COLO829 (cell line): ENCODE measurements around the gene COL2A1.

ENCODE experiments used
- DNase-seq: peaks from one replicate; pipeline ENCODE4 v3.0.0; 2012; ENCODE audit warnings: low spot score

The COL2A1 gene

DNA sequence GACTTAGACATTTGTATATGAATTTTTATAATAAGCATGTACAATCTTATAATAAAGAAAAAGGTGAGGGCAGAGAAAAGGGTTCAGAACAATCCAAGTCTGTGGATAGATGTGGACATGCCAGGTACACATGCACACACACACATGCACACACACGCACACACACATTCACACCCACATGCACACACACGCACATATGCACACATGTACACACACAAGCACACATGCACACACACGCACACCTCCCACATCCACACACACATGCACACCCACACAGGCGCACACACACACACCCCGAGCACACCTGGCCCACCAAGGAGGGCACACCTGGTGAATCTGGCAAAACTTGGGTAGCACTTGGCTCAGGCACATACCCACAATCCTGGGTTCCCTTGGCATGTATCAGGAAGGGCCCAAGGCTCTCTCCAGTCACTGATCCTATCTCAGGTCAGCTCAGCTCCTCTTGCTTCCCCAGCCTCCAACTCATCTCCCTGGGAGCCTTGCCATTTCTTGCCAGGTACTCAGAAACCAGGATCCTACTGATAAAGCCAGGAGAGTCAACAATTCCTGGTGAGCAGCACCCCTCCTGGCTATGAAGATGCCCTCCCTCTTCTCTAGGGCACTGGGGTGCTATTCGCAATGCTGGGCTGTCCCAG lies 59.5 kb downstream of the COL2A1 start:
- no peak for DNase-seq

DNA sequence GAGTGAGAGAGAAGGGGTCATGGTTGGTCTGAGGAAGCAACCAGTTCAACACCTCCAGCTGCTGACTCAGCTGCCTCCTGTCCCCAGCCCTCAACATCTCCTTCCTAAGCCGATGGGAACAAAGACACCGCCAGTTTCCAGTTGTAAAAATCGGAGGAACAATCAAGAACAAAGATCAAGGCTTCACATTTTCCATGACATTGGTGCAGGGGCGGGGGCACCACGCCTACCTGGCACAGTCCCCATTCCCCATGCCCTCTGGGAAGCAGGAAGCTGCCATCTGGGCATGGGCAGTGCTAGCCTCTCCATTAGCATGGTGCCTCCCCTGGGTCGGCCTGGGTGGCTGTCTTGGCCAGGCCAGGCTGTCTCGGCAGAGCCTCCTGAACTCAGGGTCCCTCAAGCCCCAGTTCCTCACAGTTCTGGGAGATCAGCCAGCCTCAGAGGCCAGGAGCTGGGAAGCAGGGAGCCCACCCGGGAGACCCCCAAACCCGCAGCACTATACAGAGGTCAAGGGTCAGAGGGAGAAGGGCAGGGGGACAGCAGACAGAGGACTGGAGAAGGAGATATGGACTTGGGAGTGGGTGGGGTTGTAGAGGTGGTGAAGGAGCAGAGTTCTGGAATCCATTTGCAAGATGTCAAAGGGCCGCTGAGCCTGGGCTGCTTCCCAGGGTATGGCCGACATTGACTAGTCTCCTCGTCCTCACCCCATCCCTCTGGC lies 60.5 kb downstream of the COL2A1 start:
- no peak for DNase-seq

DNA sequence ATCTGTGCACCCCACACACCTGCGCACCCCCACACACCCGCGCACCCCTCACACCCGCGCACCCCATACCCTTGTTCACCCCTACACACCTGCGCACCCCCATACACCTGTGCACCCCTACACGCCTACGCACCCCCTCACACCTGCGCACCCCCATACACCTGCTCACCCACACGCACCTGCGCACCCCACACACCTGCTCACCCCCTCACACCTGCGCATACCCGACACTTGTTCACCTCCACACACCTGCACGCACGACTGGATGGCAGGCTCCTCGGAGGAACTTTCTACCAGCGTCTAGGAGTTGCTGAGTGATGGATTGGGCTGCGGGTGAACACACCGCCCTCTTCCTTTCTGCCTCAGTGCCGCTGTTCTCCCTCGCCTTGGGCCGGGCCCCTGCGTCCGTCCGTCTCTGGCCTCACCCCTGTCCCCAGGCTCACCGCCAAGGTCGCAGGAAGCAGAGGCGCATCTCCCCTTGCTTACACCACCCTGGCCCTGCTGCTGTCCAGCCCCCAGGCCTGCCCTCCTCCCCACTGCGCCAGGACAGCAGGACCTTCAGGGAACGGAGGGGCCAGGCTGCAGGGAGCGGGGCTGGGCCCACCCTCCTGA lies 61.6 kb downstream of the COL2A1 start:
- DNase-seq: no peak

DNA sequence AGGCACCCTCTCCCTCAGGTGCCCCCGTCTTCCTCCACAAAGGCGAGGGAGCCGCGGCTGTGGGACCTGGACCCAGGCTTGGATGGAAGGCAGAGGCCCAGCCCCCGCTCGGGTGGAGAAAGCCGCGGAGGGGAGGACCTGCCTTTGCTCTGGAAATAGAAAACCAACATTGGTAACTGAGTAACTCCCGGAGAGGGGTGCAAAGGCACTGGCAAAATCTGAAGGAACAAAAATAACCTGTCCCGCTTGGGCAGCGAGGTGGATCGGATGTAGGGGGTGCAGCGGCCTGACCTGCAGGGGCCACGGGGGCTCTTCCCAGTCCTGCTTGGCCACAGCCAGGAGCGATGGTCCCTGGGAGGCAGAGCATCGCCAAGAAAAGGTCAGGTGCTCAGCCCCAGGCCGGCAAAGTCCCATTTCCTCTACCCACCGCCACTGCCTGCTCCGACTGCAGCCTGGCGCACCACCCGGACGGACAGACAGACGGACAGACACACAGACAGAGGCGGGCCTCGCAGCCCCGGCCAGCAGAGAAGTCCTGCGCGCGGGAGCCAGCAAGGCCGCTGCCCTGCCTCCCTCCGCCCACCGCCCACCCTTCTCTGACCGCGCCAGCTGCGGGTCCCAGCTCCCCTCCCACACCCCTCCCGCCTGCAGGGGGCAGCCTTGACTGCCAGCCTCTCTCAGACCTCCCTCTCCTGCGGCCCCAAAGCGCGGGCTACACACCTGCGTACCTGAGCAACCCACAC lies 62.2 kb downstream of the COL2A1 start:
- no peak for DNase-seq

DNA sequence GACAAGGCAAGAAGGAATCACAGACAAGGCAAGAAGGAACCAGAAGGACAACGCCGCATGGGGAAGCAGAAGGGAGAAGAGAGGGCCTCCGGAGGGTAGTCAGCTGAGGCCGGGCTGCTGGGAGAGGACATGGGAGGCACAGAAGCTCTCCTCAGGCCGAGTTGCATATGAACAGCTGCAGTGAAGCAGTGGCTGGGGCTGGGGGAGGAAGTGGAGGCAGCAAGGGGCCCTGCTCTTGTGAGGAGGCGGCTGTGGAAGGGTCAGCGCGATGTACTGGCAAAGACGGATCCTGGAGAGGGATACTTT lies 62.8 kb downstream of the COL2A1 start:
- DNase-seq: no peak

DNA sequence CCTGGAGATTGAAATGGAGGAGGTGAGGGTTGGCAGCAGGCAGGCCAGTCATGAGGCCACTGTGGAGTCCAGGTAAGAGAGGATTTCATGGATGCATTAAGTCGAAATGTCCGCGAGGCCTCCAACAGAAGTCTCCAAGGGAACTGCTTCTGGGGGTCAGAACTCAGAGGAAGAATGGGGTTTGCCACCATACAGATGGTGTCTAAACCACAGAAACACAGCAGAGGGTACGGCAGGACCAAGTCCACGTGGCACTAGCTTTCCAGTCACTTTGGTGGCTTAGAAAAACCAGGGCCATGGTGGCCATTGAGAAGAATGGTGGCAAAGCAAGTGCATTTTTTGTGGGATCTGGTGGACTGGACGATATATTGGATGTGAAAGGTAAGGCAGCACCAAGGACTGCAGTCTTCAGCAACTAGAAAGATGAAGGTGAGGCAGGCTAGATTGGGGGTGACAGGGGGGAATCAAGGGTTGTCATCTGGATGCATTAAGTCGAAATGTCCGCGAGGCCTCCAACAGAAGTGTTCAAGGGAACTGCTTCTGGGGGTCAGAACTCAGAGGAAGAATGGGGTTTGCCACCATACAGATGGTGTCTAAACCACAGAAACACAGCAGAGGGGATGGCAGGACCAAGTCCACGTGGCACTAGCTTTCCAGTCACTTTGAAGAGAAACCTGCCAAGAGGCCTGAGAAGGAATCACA lies 63.4 kb downstream of the COL2A1 start:
- no peak for DNase-seq

DNA sequence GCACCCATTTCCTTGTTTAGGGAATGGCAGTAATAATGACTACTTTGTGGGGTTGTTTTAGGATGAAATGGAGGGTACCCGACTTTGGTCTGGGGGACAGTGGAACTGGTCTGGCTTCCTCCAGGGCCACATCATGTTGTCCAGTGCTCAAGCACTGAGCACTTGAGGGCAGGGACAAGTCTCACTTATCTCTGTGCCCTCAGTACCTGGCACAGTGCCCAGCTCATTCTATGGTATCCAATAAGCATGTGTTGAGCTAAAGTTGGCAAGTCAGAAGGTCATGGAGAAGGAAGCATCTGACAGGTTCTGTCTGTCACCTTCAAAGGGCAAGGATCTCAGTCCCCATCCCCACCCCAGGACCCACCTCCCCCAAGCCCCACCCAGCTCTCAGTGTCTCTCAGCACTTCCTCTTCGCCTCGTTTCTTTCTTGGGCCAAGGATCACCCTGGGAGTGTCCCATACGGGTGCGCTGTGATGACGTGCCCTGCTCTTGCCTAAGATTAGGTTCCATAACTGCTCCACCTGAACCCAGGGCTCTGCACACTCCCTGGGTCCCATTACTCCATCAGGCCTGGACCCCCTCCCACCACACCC lies 65.2 kb downstream of the COL2A1 start:
- DNase-seq: no peak

DNA sequence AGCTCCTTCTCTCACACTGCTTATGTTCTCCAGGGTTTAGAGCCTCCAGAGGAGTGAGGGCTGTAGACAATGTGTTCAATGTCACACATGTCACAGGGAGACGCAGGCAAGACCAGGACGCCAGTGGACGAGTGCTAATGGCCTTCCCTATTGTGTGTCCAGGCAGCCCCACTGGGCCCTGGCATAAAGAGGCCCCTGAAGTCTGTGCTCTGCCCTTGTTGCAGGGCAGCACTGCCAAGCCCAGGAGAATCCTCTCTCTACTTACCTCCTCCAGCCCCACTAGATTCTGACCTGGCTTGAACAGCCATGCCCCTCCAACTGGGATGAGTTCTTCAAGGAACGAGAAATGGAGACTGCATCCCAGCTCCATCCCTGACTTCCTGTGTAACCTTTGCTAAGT lies 65.7 kb downstream of the COL2A1 start:
- DNase-seq: no peak

DNA sequence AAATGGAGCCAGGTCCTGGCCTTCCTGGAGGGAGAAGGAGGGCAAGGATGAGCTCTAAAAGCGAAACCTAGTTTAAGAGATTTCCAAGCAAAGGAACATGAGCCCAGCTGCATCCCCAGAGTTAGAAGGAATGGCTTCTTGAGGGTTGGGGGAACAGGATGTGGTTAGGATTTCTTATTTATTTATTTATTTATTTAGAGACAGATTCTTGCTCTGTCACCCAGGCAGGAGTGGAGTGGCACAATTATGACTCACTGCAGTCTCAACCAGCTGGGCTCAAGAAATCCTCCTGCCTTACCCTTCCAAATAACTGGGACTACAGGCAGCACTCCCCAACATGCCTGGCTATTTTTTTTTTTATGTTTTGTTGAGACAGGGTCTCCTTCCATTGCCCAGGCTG lies 66.2 kb downstream of the COL2A1 start:
- no peak for DNase-seq

DNA sequence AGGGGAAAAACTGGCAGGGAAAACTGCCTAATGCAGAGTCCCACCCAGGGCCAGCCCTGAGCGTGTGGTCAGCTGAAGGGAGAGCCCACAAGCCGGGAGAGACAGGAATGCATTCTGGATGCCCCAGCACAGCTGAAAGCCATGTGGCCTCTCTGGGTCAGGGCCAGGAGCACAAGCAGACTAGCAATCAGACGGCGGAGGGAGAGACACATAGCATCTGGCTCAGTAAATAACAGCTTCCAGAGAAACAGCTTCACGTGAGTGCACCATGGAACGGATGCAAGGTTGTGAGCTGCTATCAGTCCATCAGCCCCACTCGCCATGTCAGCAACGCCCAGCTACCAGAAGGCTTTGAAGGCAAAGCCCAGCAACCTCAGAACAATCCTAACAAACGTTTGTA lies 69.1 kb downstream of the COL2A1 start:
- DNase-seq: no peak

DNA sequence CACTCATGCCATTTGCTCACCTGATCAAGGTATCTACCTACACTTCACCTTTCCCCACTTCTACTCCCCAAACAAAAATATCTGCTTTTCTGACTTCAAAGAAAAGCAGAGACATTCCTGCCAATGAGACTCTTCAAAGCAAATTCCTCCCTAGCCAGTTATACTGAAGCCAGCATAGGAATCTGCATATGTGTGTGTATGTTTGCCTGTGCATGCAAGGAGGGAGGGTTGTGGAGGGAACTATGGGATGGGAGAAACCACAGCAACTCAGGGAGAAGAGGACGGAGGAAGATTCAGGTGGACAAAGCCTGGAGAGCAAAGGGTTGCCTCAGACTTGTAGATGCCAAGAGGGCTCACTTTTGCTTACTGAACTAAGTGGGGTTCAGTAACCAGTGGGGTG lies 73.1 kb downstream of the COL2A1 start:
- no peak for DNase-seq

DNA sequence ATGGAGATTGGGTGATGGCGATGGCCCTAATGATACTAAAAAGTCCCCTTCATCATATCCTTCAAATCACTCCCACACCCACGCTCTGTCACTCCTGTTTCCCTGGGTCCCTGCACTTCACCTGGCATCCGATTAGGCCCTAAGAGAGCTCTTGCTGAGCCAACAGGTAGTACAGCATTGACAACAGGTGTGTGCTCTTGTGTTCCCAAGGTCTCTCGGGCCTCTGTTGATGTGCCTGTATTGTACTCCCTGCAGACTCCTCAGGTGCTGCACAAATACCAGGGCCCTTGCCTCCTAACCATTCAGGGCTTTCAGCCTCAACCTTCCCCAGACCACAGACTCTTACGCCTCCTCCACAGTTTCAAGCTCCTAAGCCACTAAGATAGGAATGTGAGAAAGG lies 73.6 kb downstream of the COL2A1 start:
- no peak for DNase-seq

DNA sequence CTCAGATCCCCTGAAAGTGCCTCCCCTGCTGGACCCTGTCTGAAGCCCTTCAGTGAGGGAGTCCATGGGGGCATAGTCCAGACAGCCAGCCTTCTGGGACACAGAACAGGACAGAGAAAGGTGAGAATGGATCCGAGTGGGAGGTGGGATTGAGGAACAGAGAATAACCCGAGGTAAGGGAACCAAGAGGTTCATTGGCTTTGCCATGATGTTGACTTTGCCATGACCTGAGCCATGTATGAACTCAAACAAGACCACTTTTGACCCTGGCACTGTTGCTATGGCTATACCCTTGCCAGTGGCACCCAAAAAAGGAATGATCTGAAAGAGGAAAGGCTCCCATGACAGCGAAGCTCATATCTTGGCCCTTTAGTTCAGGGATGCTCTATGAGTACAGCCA lies 76.9 kb downstream of the COL2A1 start:
- DNase-seq: no peak
